Measurements from ENCODE around the gene CLSTN2.
"Not testable (repeated sequence)": the region's sequence is repeated elsewhere in the genome, so short reads cannot be mapped to it uniquely, and the experiment has no call there.

The CLSTN2 gene

DNA sequence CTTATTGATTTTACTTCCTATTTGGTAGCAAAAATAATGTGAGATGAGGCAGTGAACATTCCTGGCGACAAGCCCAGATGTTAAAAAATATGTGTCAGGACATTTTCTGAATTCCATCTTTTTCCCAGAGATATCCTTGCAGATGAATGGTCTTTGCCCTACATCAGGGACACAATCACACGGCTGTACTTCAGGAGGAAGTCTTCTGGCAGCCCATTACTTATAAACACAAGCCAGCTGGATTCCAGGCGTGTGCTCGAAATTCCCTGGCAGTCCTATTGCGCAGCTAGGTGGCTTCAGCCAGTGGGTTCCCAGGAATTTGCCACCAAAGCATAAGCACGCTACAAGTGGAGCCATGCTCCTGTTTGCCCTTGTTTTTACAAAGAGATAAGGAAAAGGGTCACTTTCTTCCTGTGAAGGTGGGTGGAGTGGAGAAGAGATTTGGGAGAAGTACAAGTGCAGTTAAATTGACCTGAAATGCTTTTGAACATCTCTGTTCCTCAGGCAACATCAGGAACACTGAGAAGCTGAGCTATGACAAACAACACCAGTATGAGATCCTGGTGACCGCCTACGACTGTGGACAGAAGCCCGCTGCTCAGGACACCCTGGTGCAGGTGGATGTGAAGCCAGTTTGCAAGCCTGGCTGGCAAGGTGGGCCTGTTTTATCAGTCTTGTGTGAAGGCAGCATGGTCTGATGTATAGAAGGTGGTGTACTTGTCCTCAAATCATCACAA lies 485.8 kb downstream of the CLSTN2 start:
- Histone ChIP-seq H3K4me1 (ENCODE audit: low read length) (no peaks in the 10 kb centered on the region), H3K9ac (ENCODE audit: low read length) (no peak overlapping the region)

DNA sequence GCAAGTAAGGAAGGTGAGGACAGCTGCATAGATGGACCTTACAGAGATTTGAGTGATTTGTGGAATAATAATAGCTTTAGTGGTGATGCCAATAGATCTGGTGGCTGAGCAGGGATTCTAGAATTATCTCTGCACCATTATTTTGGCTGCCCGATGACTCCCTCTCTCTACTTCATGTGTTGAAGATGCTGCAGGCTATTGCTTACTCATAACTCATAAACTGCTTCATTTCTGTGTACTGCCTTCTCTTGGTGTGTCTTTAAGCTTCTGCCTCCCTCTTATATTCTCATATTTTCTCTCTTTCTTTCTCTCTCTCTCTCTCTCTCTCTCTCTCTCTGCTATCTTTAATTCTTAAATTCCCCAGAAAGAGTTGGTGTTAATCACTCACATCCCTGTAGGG lies 486.9 kb downstream of the CLSTN2 start:
- no peaks in the 10 kb centered on the region for H3K4me1 ChIP-seq (ENCODE audit: low read length)
- no peaks in the 10 kb centered on the region for H4K20me1 ChIP-seq (ENCODE audit: insufficient read depth, low read length)
- no peak overlapping the region for H3K9ac ChIP-seq (ENCODE audit: low read length)
- no peaks in the 10 kb centered on the region for H3K27me3 ChIP-seq (replicated peaks; ENCODE audit: insufficient read depth, low read length)
- no peak for DNase-seq
- no peaks in the 10 kb centered on the region for H3F3A ChIP-seq (ENCODE audit: insufficient read depth, low read length)
- H3K27ac ChIP-seq (ENCODE audit: low read length), result no peak overlapping the region
- H2AFZ ChIP-seq (ENCODE audit: low read length), result no peak overlapping the region
- no peaks in the 10 kb centered on the region for H3K9me3 ChIP-seq (replicated peaks; ENCODE audit: insufficient read depth, low read length)
- no peak overlapping the region for H3K4me3 ChIP-seq (ENCODE audit: low read length)
- no peaks in the 10 kb centered on the region for H3K36me3 ChIP-seq (replicated peaks; ENCODE audit: insufficient read depth, low read length)
- TF ChIP-seq EZH2 (optimal IDR thresholded peaks at IDR 0.05; ENCODE audit: low read depth, low read length), result no peak
- no peak for TF ChIP-seq EZH2phosphoT487 (IDR thresholded peaks at IDR 0.05; ENCODE audit: low read length)
- TF ChIP-seq, protein P1, sequence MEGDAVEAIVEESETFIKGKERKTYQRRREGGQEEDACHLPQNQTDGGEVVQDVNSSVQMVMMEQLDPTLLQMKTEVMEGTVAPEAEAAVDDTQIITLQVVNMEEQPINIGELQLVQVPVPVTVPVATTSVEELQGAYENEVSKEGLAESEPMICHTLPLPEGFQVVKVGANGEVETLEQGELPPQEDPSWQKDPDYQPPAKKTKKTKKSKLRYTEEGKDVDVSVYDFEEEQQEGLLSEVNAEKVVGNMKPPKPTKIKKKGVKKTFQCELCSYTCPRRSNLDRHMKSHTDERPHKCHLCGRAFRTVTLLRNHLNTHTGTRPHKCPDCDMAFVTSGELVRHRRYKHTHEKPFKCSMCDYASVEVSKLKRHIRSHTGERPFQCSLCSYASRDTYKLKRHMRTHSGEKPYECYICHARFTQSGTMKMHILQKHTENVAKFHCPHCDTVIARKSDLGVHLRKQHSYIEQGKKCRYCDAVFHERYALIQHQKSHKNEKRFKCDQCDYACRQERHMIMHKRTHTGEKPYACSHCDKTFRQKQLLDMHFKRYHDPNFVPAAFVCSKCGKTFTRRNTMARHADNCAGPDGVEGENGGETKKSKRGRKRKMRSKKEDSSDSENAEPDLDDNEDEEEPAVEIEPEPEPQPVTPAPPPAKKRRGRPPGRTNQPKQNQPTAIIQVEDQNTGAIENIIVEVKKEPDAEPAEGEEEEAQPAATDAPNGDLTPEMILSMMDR (IDR thresholded peaks at IDR 0.05; ENCODE audit: low read length), result no peak
- no peaks in the 10 kb centered on the region for H3K79me2 ChIP-seq (ENCODE audit: low read length)
- no peaks in the 10 kb centered on the region for H3K9me2 ChIP-seq (replicated peaks; ENCODE audit: insufficient read depth, low read length)
- H3K4me2 ChIP-seq (ENCODE audit: low read depth, low read length), result no peak overlapping the region

More for the DNA sequence above, 485.8 kb downstream of the CLSTN2 start:
- H3K4me2 ChIP-seq (ENCODE audit: low read depth, low read length), result no peak overlapping the region
- H3K4me3 ChIP-seq (ENCODE audit: low read length), result no peak overlapping the region
- H3K9me3 ChIP-seq (replicated peaks; ENCODE audit: insufficient read depth, low read length), result no peaks in the 10 kb centered on the region
- H3K36me3 ChIP-seq (replicated peaks; ENCODE audit: insufficient read depth, low read length), result no peaks in the 10 kb centered on the region
- no peaks in the 10 kb centered on the region for H3K79me2 ChIP-seq (ENCODE audit: low read length)
- H3K27ac ChIP-seq (ENCODE audit: low read length), result no peak overlapping the region
- H3F3A ChIP-seq (ENCODE audit: insufficient read depth, low read length), result no peaks in the 10 kb centered on the region
- no peaks in the 10 kb centered on the region for H3K27me3 ChIP-seq (replicated peaks; ENCODE audit: insufficient read depth, low read length)
- no peaks in the 10 kb centered on the region for H3K9me2 ChIP-seq (replicated peaks; ENCODE audit: insufficient read depth, low read length)
- no peak for DNase-seq
- H4K20me1 ChIP-seq (ENCODE audit: insufficient read depth, low read length), result no peaks in the 10 kb centered on the region
- no peak overlapping the region for H2AFZ ChIP-seq (ENCODE audit: low read length)
- TF ChIP-seq EZH2 (optimal IDR thresholded peaks at IDR 0.05; ENCODE audit: low read depth, low read length) (no peak), EZH2phosphoT487 (IDR thresholded peaks at IDR 0.05; ENCODE audit: low read length) (no peak)
- TF ChIP-seq, protein P1 (IDR thresholded peaks at IDR 0.05; ENCODE audit: low read length), result no peak

DNA sequence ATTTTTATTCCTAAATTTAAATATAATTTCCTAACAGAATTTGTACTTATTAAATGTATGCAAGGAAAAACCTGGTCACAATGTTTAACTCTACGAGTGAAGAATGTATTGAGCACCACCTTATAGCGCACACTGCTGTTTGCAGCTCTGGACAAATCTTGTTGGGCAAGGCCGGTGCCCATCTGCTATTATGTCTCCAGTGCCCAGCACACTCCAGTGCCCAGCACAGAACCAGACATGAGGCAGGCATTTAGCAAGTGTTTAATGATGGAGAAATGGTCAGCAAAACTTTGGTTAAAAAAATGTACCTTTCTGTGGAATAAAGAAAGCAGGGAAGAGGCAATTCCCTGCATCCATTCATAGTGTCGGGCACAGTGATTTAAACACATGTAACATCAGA lies 488.2 kb downstream of the CLSTN2 start:
- Histone ChIP-seq H2AFZ (ENCODE audit: low read length) (no peak overlapping the region), H3K9me2 (replicated peaks; ENCODE audit: insufficient read depth, low read length) (no peaks in the 10 kb centered on the region), H3K79me2 (ENCODE audit: low read length) (no peaks in the 10 kb centered on the region), H3K4me2 (ENCODE audit: low read depth, low read length) (no peak overlapping the region), H3F3A (ENCODE audit: insufficient read depth, low read length) (no peaks in the 10 kb centered on the region), H3K4me1 (ENCODE audit: low read length) (no peaks in the 10 kb centered on the region), H3K4me3 (ENCODE audit: low read length) (no peak overlapping the region), H3K27ac (ENCODE audit: low read length) (no peak overlapping the region), H3K9me3 (replicated peaks; ENCODE audit: insufficient read depth, low read length) (no peaks in the 10 kb centered on the region), H3K9ac (ENCODE audit: low read length) (no peak overlapping the region), H4K20me1 (ENCODE audit: insufficient read depth, low read length) (no peaks in the 10 kb centered on the region), H3K36me3 (replicated peaks; ENCODE audit: insufficient read depth, low read length) (no peaks in the 10 kb centered on the region), H3K27me3 (replicated peaks; ENCODE audit: insufficient read depth, low read length) (no peaks in the 10 kb centered on the region)
- no peak for DNase-seq
- TF ChIP-seq EZH2 (optimal IDR thresholded peaks at IDR 0.05; ENCODE audit: low read depth, low read length) (no peak), EZH2phosphoT487 (IDR thresholded peaks at IDR 0.05; ENCODE audit: low read length) (no peak)
- TF ChIP-seq, protein P1 (IDR thresholded peaks at IDR 0.05; ENCODE audit: low read length), result no peak

DNA sequence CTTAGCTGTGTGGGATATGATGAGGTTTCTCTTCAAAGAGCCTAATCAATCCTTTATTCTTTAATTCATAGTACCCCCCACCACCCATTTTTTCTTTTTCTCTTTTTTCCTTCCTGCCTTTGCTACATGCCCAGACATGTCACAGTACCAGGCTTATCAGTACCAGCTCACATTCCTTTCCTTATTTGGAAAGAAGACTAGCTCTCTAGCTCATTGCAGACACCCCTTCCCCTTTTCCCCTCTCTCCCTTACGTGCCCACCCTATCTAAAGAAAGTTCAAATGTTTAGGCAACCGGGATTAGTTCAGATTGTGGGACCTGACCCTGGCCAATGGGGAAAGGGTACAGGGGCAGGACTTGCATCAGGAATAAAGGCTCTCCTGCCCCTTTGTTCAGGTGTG lies 488.6 kb downstream of the CLSTN2 start:
- not testable (repeated sequence) for H3K9me2 ChIP-seq (replicated peaks; ENCODE audit: insufficient read depth, low read length); DNase-seq; H3K27ac ChIP-seq (ENCODE audit: low read length); H3K4me3 ChIP-seq (ENCODE audit: low read length); H3K4me1 ChIP-seq (ENCODE audit: low read length); H3K36me3 ChIP-seq (replicated peaks; ENCODE audit: insufficient read depth, low read length); H4K20me1 ChIP-seq (ENCODE audit: insufficient read depth, low read length); H3K27me3 ChIP-seq (replicated peaks; ENCODE audit: insufficient read depth, low read length); H3F3A ChIP-seq (ENCODE audit: insufficient read depth, low read length); H2AFZ ChIP-seq (ENCODE audit: low read length); H3K9me3 ChIP-seq (replicated peaks; ENCODE audit: insufficient read depth, low read length); H3K4me2 ChIP-seq (ENCODE audit: low read depth, low read length); H3K9ac ChIP-seq (ENCODE audit: low read length); H3K79me2 ChIP-seq (ENCODE audit: low read length)

Measured in MM.1S (cell line).